GM18519 (cell line): ENCODE data around the gene CACNG1.

ENCODE experiments used
- ATAC-seq: cut with Tn5 transposase; IDR thresholded peaks from one replicate; pipeline ENCODE4 v1.9.1; 2021; ENCODE audit warnings: mild to moderate bottlenecking, moderate library complexity; ENCODE audit not compliant: unreplicated experiment, low FRiP score

CACNG1 gene

DNA sequence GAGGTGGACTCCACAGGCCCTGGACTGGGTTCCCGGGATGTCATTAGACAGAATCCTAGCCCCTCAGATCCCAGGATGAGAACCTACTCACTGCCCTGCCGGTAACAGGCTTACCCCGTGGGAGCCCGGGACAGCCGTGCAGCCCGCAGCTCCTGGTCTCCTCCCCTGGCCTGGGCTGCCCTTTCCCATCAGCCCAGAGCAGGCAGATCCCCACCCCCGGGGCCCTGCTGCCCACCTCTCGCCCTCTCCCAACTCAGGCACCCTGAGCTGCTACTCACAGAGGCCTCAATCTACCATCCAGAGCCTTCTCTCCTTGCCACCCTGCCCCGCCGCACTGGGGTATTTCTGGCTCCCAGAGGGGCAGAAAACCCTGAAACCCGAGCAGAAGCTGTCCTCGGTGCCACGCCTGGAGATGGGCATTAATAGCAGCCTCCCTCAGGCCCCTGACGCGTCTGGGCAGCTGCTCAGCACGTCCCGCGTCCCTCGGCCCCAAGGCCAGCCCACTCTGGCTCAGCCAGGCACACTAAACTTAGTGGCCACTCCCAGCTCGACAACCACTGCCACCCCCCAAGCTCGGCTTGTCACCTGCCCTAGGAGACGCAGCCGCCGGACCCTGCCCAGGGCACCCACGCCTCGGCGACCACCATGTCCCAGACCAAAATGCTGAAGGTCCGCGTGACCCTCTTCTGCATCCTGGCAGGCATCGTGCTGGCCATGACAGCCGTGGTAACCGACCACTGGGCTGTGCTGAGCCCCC, at the start of gene CACNG1:
TSS of gene CACNG1 (plus strand) at position 539 of the 757 bp plus-strand sequence. CDS start at position 646, 107 bp downstream.
- no peak for ATAC-seq

GRCh38 chr17:66994930-66995535, 49.3 kb upstream of the CACNG1 start:
- no peak for ATAC-seq

GRCh38 chr17:66995944-66996343, 48.4 kb upstream of the CACNG1 start:
- no peak for ATAC-seq

GRCh38 chr17:66996926-66997325, 47.4 kb upstream of the CACNG1 start:
- ATAC-seq, result no peak

GRCh38 chr17:67003231-67003630, 41.1 kb upstream of the CACNG1 start:
- no peak for ATAC-seq

- no peak for ATAC-seq
Measured at GRCh38 chr17:67004181-67004580, 40.2 kb upstream of the CACNG1 start.

DNA sequence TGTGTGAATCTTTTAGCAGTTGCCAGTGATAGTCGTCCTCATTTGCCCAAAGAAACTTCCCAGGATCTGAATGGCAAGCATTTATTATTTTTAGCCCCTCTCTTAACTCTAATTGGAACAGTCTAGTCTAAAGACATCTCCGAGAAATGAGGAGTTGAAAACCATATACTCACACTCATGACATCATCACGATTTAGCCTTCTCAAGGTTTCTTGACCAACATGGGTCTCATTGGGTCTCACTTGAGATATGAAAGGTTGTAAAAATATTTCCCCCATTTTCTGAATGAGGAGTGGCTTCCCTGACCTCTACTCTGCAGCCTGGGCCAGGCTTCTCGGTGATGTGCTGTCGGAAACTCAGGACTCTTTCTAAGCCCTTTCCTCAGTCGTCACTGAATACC, 37.1 kb upstream of the CACNG1 start:
- ATAC-seq, result no peak

DNA sequence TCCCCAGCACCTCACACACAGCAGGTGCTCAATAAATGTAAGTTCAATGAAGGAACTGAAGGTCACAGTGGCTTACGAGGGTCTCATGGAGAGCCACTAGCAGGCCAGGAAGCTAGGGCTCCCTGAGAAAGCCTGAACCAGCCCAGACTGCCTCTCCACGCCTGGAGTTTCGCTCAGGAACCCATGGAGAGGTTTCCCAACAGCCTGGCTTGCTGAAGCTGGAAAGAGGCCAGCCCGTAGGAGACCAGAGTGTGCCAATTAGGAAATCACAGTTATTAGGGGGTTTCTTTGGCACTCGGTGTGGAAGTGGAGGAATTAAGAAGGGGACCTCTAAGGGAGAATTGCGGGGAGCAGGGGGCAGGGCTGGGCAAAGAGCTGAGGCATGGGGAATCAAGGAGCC, 36.3 kb upstream of the CACNG1 start:
- no peak for ATAC-seq

GRCh38 chr17:67011527-67012175, 32.7 kb upstream of the CACNG1 start:
- no peak for ATAC-seq

GRCh38 chr17:67013891-67014290, 30.5 kb upstream of the CACNG1 start:
- ATAC-seq, result no peak

GRCh38 chr17:67015001-67015400, 29.4 kb upstream of the CACNG1 start:
- ATAC-seq, result no peak

- no peak for ATAC-seq
Measured at GRCh38 chr17:67016039-67016762, 28.2 kb upstream of the CACNG1 start.

DNA sequence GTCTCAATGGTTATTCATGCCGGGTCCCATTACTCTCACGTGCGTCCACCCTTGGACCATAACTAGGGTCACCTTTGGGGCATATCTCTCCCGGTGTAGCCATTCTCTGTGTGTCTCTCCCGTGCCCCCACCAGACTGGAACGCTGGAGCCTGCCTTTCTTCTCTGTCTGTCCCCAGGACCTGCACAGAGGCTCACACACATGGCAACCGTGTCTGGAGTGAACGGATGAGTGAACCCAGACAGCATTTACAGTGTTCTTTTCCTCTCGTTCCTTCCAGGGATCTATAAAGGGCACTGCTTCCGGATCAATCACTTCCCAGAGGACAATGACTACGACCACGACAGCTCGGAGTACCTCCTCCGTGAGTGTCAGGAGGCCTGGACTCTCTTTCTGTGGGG, 26.4 kb upstream of the CACNG1 start:
- no peak for ATAC-seq

DNA sequence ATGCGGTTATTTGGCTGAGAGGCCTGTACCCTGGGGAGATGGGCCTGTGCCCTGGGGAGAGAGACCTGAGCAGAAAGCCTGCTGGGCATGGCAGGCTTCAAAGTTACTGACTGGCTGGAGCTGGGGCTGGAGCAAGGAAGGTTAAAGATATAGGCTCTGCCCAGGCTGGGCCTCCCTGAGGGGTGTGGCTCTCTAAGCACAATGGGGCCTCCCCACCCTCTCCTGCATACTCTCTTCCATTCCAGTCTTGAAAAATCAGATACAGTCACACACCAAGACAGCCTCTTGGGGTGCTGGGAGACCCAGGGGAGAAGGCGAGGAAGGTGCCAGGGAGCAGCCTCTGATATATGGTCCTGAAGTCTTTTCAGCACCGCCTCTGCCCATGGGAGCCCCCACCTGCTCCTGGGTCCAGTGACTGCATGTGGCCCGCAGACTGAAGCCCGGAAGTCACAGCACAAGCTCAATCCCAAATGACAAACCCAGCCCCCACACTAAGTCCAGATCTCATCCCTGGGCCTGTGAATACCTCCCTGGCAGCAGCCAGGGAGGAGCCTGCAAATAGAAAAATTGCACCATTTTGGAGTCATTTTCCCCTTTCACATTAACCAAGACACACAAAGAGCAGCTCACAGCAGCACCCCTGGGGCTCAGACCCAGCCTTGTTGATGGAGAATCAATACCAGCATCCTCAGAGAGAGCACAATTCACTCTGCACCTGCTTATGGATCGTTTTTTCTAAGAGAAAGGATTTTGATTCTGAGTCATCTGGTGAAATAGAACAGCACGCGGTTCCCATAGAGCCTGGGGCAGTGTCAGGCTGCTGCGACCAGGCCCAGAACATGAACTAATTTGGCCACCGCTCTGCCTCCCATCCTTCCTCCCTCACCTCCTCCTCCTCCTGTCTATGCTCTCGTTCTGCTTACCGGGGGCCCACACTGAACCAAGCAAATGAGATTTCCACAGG, 25.6 kb upstream of the CACNG1 start:
- no peak for ATAC-seq

DNA sequence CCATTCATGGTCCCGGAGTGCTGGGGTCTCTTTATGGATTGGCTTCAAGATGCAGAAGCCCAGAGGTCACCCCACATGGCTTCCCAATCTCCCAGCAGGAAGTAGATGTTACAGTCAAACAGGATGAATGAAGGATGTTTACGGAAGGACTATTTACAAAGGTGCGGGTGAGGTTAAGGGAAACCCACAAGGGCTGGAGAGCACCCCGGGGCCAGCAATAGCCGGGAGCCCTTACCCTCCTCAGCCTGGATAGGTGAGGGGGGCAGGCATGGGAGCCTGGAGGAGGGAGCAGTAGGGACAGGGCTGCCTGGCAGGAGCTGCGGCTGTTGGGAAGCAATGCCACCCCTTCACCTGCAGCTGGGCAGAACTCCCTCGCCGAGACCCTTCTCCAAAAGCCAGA, 24.5 kb upstream of the CACNG1 start:
- no peak for ATAC-seq

- ATAC-seq, result no peak
Measured at GRCh38 chr17:67020293-67020766, 24.0 kb upstream of the CACNG1 start.

GRCh38 chr17:67021196-67021595, 23.2 kb upstream of the CACNG1 start:
- no peak for ATAC-seq

GRCh38 chr17:67021743-67022450, 22.5 kb upstream of the CACNG1 start:
- no peak for ATAC-seq

GRCh38 chr17:67022451-67022810, 21.9 kb upstream of the CACNG1 start:
- no peak for ATAC-seq
